OCI-LY1 (cell line): ENCODE measurements around the gene BLNK.

Experiments used
- EZH2 ChIP-seq: fragments of 200-600 bp; sonication (generic), shearing (Covaris generic); IDR thresholded peaks from 2 replicates; pipeline ENCODE4 v1.8.0; 2017; ENCODE audit warnings: borderline replicate concordance, mixed run types, mild to moderate bottlenecking, antibody characterized with exemption, low read length, moderate library complexity, mixed read lengths
- TF ChIP-seq, protein P1 (sequence below): fragments of 200-600 bp; sonication (generic), shearing (Covaris generic); IDR thresholded peaks from 2 replicates; pipeline ENCODE4 v1.5.1; 2017; ENCODE audit warnings: mild to moderate bottlenecking, antibody characterized with exemption, low read length, moderate library complexity, mixed read lengths

DNA sequence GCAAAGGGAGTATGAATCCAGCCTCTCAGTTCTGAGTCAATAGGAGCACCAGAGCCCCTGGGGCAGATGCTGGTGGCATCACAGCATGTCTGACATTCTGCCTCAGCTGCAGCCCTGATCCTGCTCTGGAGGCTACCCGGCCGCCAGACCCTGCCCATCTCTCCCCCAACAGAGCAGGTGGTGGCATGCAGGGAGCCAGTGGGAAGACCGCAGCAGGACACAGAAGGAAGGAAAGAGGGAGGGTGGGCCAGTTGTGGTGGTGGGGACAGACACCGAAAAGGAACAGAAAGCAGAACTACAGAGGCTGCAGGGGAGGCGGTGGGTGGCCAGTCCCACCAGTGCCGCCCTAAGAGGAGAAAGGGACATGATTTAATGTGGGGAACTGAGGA is 35.3 kb downstream of the BLNK start:
- TF ChIP-seq, protein P1, sequence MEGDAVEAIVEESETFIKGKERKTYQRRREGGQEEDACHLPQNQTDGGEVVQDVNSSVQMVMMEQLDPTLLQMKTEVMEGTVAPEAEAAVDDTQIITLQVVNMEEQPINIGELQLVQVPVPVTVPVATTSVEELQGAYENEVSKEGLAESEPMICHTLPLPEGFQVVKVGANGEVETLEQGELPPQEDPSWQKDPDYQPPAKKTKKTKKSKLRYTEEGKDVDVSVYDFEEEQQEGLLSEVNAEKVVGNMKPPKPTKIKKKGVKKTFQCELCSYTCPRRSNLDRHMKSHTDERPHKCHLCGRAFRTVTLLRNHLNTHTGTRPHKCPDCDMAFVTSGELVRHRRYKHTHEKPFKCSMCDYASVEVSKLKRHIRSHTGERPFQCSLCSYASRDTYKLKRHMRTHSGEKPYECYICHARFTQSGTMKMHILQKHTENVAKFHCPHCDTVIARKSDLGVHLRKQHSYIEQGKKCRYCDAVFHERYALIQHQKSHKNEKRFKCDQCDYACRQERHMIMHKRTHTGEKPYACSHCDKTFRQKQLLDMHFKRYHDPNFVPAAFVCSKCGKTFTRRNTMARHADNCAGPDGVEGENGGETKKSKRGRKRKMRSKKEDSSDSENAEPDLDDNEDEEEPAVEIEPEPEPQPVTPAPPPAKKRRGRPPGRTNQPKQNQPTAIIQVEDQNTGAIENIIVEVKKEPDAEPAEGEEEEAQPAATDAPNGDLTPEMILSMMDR = no peak
- no peak for TF ChIP-seq EZH2
